ENCODE data around the gene NFASC. TPM values are rescaled to one million over a fixed set of nuclear protein-coding genes. Genes with fewer than 3 reads are reported as not detected.

NFASC gene
- total RNA-seq (2014; rRNA removed; shearing (Covaris generic)) = 58.7 and 72.0 TPM in 2 replicates

DNA sequence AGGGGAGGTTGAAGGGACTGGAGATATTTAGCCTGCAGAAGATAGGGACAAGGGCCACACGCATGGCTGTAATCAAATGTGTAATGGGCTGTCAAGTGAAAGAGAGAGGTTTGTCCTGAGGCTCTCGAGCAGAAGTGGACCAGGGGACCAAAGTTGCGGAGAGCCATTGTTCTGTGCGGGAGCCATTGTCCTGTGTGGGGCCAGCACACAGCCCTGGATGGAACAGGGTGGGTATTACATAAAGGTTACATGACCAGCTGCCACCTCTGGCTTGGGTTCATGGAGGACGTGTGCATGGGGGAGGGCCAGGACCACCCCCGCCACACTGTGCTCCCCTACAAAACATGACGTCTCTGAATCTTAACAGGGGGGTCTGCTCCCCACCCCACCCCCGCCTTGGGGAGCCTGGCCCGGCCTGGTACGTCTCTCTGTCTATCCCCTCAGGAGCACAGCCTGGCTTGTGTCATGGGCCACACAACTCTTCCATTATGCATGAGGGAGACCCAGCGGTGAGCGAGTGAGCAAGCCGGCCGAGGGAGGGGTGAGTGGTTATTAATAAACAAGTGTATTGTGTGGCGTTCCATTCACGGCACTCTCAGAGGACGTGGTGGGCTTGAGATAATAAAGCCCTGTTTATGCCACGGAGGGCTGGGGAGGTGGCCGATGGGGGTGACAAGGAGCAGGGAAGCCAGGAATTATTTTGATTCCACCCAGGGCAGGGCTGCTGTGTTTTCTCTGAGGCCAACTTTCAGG is at the start of gene NFASC:
Gene NFASC, plus strand, starts transcription at position 703 of the 753 bp plus-strand sequence. CDS start 73,454 bp downstream, outside the sequence.
- peaks cover 72% of the 10 kb centered on the region for H3K4me1 ChIP-seq
- H3K9me3 ChIP-seq (replicated peaks) = no peaks in the 10 kb centered on the region
- no peak within 1 kb of the TSS for H3K4me3 ChIP-seq
- H3K36me3 ChIP-seq = peaks cover 5% of the 10 kb centered on the region; the same call in 1 of the 2 replicates
- no peak for DNase-seq
- H3K27me3 ChIP-seq = no peaks in the 10 kb centered on the region
- peak within 1 kb of the TSS; percentile 53 for H3K27ac ChIP-seq

- Histone ChIP-seq H3K27ac (no peak overlapping the region), H3K9me3 (replicated peaks) (no peaks in the 10 kb centered on the region), H3K4me1 (peaks cover 28% of the 10 kb centered on the region), H3K36me3 (no peaks in the 10 kb centered on the region), H3K4me3 (no peak overlapping the region), H3K27me3 (no peaks in the 10 kb centered on the region)
- no peak for DNase-seq
Measured at GRCh38 chr1:204821476-204821875, 49.2 kb upstream of the NFASC start.

- Histone ChIP-seq H3K36me3 (no peaks in the 10 kb centered on the region), H3K27ac (no peak overlapping the region), H3K9me3 (replicated peaks) (no peaks in the 10 kb centered on the region), H3K27me3 (no peaks in the 10 kb centered on the region), H3K4me1 (peaks cover 28% of the 10 kb centered on the region), H3K4me3 (no peak overlapping the region)
- DNase-seq = no peak
Measured at GRCh38 chr1:204821924-204822323, 48.7 kb upstream of the NFASC start.

DNA sequence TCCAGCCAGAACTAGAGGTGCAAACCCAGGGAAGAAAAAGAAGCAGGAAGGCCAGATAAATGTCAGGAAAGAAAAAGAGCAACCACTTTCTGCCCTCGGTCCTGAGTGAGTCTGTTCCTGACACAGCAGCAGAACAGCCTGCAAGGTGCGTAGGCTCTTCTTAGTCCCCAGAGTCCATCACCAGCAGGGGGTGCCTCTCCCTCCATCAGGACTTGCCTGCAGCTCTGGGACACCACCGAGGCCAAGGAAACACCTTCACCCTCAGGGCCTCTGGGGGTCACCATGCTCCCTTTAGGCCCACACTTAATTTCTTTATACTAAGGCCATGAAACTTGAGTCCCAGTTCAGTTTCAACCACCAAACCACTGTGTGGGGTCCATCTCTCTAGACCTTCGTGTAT is 43.7 kb upstream of the NFASC start:
- H3K4me1 ChIP-seq = peaks cover 9% of the 10 kb centered on the region; the same call in 1 of the 2 replicates
- H3K36me3 ChIP-seq = no peaks in the 10 kb centered on the region
- H3K27me3 ChIP-seq = no peaks in the 10 kb centered on the region
- peak; percentile 73 to 78 for DNase-seq
- no peak overlapping the region for H3K27ac ChIP-seq
- no peaks in the 10 kb centered on the region for H3K9me3 ChIP-seq (replicated peaks)
- H3K4me3 ChIP-seq = no peak overlapping the region

GRCh38 chr1:204828352-204828850 is 42.3 kb upstream of the NFASC start:
- peak overlapping the region; percentile 64 for H3K4me3 ChIP-seq
- H3K27me3 ChIP-seq = no peaks in the 10 kb centered on the region
- H3K27ac ChIP-seq = no peak overlapping the region; the same call in 1 of the 2 replicates
- H3K9me3 ChIP-seq (replicated peaks) = no peaks in the 10 kb centered on the region
- peaks cover 6% of the 10 kb centered on the region; the same call in 1 of the 2 replicates for H3K4me1 ChIP-seq
- peak; percentile 86 to 94 for DNase-seq
- H3K36me3 ChIP-seq = no peaks in the 10 kb centered on the region

GRCh38 chr1:204829133-204829825 is 41.4 kb upstream of the NFASC start:
- DNase-seq = peak; percentile 65 to 69
- Histone ChIP-seq H3K27me3 (no peaks in the 10 kb centered on the region), H3K36me3 (no peaks in the 10 kb centered on the region), H3K4me3 (peak overlapping the region; percentile 64), H3K4me1 (peaks cover 6% of the 10 kb centered on the region; the same call in 1 of the 2 replicates), H3K9me3 (replicated peaks) (no peaks in the 10 kb centered on the region), H3K27ac (peak overlapping the region; percentile 14; the same call in 1 of the 2 replicates)

DNA sequence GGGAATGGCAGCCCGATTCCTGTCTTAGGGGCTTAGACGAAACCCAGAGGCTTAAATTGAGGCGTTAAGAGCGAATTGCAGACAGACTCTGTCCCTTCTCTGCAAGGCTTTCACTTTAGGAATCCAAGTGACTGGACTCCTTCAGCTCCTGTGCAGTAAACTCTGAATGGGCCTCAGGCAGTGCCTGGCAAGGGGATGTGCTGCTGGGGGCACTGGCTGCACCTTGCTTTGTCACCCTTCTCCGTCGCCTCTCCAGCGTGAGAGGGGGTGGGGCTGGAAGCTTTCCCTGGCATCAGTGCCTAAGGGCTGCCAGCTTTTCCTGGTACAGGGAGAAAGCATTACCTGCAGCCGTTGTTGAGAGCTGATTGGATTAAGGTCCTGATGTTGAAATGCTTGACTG is 39.9 kb upstream of the NFASC start:
- DNase-seq = no peak
- Histone ChIP-seq H3K27me3 (no peaks in the 10 kb centered on the region), H3K27ac (no peak overlapping the region), H3K4me1 (peaks cover 6% of the 10 kb centered on the region; the same call in 1 of the 2 replicates), H3K4me3 (no peak overlapping the region), H3K36me3 (peaks cover 12% of the 10 kb centered on the region; the same call in 1 of the 2 replicates), H3K9me3 (replicated peaks) (no peaks in the 10 kb centered on the region)

DNA sequence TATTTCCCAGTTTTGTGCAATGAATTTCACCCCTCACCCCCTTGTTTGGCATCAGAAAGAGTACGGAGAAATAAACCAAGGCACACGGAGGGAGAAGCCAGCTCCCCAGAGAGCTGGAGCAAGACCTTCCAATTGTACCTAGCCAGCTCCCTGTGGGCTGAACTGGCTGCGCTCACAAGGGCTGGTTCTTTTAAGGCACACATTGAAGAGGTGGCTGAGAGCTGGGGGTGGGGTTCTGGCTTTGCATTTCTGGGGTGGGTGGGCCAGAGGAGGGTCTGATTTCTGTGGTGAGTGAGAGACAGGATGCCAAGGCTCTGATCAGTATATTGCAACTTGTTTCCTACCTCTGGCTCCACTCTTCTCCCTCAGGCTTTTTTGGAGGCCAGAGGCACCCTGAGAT is 39.5 kb upstream of the NFASC start:
- Histone ChIP-seq H3K27ac (no peak overlapping the region), H3K4me1 (peaks cover 6% of the 10 kb centered on the region; the same call in 1 of the 2 replicates), H3K9me3 (replicated peaks) (no peaks in the 10 kb centered on the region), H3K36me3 (peaks cover 13% of the 10 kb centered on the region; the same call in 1 of the 2 replicates), H3K4me3 (no peak overlapping the region), H3K27me3 (no peaks in the 10 kb centered on the region)
- DNase-seq = no peak

DNA sequence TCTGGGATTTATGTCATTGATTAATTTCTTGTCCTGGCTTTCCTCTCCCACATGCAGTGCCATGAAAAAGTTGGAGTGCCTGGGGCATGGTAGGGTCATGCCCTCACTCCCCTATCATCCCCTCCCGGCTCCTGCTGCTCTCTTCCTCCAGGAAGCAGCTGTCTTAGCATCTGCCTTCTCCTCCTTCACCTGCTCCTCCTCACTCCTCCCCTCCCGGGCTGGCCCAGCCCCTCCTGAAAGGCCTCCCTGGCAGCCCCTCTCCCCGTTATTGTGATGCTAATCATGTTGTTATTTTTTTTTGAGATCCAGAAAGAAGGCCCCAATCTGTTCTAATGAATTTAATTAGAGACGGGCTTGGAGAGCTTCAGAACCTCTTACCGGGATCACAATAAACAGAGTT is 36.3 kb upstream of the NFASC start:
- DNase-seq = no peak
- no peaks in the 10 kb centered on the region for H3K9me3 ChIP-seq (replicated peaks)
- H3K4me1 ChIP-seq = peaks cover 4% of the 10 kb centered on the region; the same call in 1 of the 2 replicates
- H3K36me3 ChIP-seq = peaks cover 20% of the 10 kb centered on the region
- no peak overlapping the region for H3K27ac ChIP-seq
- no peak overlapping the region for H3K4me3 ChIP-seq
- H3K27me3 ChIP-seq = no peaks in the 10 kb centered on the region

- H3K27ac ChIP-seq = no peak overlapping the region
- no peaks in the 10 kb centered on the region for H3K27me3 ChIP-seq
- peaks cover 20% of the 10 kb centered on the region for H3K36me3 ChIP-seq
- H3K4me1 ChIP-seq = peaks cover 3% of the 10 kb centered on the region; the same call in 1 of the 2 replicates
- H3K4me3 ChIP-seq = no peak overlapping the region
- H3K9me3 ChIP-seq (replicated peaks) = no peaks in the 10 kb centered on the region
- DNase-seq = no peak
Measured at GRCh38 chr1:204834752-204835151, 35.9 kb upstream of the NFASC start.

DNA sequence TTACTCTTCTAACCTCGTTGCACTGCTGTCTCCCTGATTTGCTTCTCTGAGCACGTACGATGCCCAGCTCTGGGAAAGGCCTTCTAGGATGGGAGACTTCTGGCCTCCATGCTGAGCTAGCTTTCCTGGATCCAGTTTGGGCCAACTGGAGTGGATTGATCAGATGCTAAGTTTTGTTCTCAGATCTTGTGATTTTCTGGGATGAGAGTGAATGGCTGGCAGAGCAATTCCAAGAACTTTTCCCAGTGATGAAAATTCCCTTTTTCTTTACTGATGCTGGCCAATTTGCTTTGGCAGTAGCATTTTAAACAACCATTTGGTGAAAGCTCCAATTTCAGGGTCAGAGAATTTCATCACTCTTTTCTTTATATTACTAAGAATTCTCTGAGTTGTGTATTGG is 34.9 kb upstream of the NFASC start:
- Histone ChIP-seq H3K27me3 (no peaks in the 10 kb centered on the region), H3K4me1 (no peaks in the 10 kb centered on the region), H3K9me3 (replicated peaks) (no peaks in the 10 kb centered on the region), H3K27ac (no peak overlapping the region), H3K36me3 (peaks cover 26% of the 10 kb centered on the region), H3K4me3 (no peak overlapping the region)
- no peak for DNase-seq

GRCh38 chr1:204836856-204837255 is 33.8 kb upstream of the NFASC start:
- no peak overlapping the region for H3K4me3 ChIP-seq
- H3K9me3 ChIP-seq (replicated peaks) = no peaks in the 10 kb centered on the region
- H3K4me1 ChIP-seq = no peaks in the 10 kb centered on the region
- H3K27me3 ChIP-seq = no peaks in the 10 kb centered on the region
- H3K36me3 ChIP-seq = peaks cover 26% of the 10 kb centered on the region
- DNase-seq = no peak
- no peak overlapping the region for H3K27ac ChIP-seq

GRCh38 chr1:204837440-204838084 is 33.1 kb upstream of the NFASC start:
- H3K36me3 ChIP-seq = peaks cover 26% of the 10 kb centered on the region
- H3K4me1 ChIP-seq = peaks cover 4% of the 10 kb centered on the region
- H3K9me3 ChIP-seq (replicated peaks) = no peaks in the 10 kb centered on the region
- no peak overlapping the region for H3K27ac ChIP-seq
- H3K27me3 ChIP-seq = no peaks in the 10 kb centered on the region
- H3K4me3 ChIP-seq = no peak overlapping the region
- peak; percentile 66 to 83 for DNase-seq

- H3K4me1 ChIP-seq = peaks cover 14% of the 10 kb centered on the region
- H3K27me3 ChIP-seq = no peaks in the 10 kb centered on the region
- no peak overlapping the region for H3K4me3 ChIP-seq
- H3K27ac ChIP-seq = no peak overlapping the region
- H3K9me3 ChIP-seq (replicated peaks) = no peaks in the 10 kb centered on the region
- H3K36me3 ChIP-seq = peaks cover 12% of the 10 kb centered on the region
- no peak for DNase-seq
Measured at GRCh38 chr1:204841316-204841715, 29.3 kb upstream of the NFASC start.

All from SJCRH30 (cell line).